ENCODE measurements around the gene GSC2. TPM values are rescaled to one million over a fixed set of nuclear protein-coding genes. Genes with fewer than 3 reads are reported as not detected.

GSC2 gene
- total and polyA plus RNA-seq, 2 of the 8 experiments (the other 6 are each of a cell fraction or from before 2014, with no cell fraction given), result 0.17 to 0.48 TPM

DNA sequence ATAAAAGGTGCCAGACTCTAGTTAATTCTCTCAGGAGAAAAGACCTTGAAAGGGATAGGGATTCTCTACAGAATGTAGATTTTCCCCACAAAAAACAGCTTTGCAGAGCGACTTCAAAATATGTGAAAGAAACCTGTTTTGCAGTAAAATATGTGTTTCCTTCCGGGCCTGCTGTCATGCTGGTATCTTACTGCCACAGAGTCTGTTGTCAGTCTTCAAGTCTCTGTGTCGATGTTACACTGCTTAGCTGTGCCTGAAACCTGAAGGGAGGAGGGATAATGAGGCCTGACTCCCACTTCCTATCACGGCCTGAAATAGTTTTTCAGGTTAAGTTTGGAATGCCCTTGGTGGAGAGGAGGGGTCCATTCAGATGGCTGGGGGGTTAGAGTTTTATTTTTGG lies 26.2 kb downstream of the GSC2 start:
- H3K14ac ChIP-seq (ENCODE audit: insufficient read length), result no peak overlapping the region
- no peak overlapping the region for H2BK15ac ChIP-seq (ENCODE audit: low read length)
- H4K20me1 ChIP-seq (replicated peaks in 1 of 2; ENCODE audit: control insufficient read depth in 1 of 2, insufficient read depth in 2 of 2, low read length in 2 of 2), result peaks cover 9 to 19% of the 10 kb centered on the region in 2 experiments
- H4K5ac ChIP-seq (ENCODE audit: insufficient read length, low read depth, low read length), result no peak overlapping the region
- H2AK5ac ChIP-seq (ENCODE audit: low read depth, low read length), result no peak overlapping the region
- no peak overlapping the region for H3K18ac ChIP-seq (ENCODE audit: extremely low read depth, low read length)
- no peak overlapping the region for H2BK120ac ChIP-seq (replicated peaks; ENCODE audit: low read depth, low read length)
- H3K4ac ChIP-seq (replicated peaks; ENCODE audit: insufficient read length, low read depth, low read length), result no peak overlapping the region
- H4K8ac ChIP-seq (ENCODE audit: extremely low read depth, insufficient read depth, low read length), result no peak overlapping the region
- peaks cover 17% of the 10 kb centered on the region for H3K79me1 ChIP-seq (ENCODE audit: low read depth, low read length)
- peaks cover 0 to 9% (median 6%) of the 10 kb centered on the region in 4 experiments; a peak in 5 of 7 replicates for H3K4me1 ChIP-seq (replicated peaks in 1 of 4; ENCODE audit: control insufficient read depth in 3 of 4, insufficient read depth in 4 of 4, low read length in 3 of 4)
- no peak overlapping the region for H4K91ac ChIP-seq (replicated peaks; ENCODE audit: insufficient read length, low read length)
- H2AFZ ChIP-seq (ENCODE audit: low read length), result no peak overlapping the region
- no peak for DNase-seq (ENCODE audit: low read depth in 1 of 2, low spot score in 2 of 2)
- WGBS, 2 experiments (ENCODE audit: extremely low coverage in 1 of 2, insufficient coverage in 1 of 2, insufficient read length in 1 of 2, insufficient replicate concordance in 2 of 2, low coverage in 1 of 2, low lambda C conversion rate in 2 of 2, missing lambda C conversion rate in 1 of 2), result 91% methylated on average over 4 of the region's 4 CpGs; no CpG with 5 or more reads in 1 of the 2 experiments
- H2BK20ac ChIP-seq (ENCODE audit: low read length), result no peak overlapping the region
- H2BK12ac ChIP-seq (ENCODE audit: low read depth, low read length), result no peak overlapping the region
- peaks cover 9% of the 10 kb centered on the region for H3K23me2 ChIP-seq (ENCODE audit: low read depth, low read length)
- H3K23ac ChIP-seq (ENCODE audit: insufficient read length), result no peak overlapping the region
- H3K56ac ChIP-seq (replicated peaks; ENCODE audit: insufficient read length, low read depth, low read length), result no peak overlapping the region
- H3K9me3 ChIP-seq (ENCODE audit: insufficient read depth in 2 of 2, low read depth in 1 of 2, low read length in 1 of 2), result no peaks in the 10 kb centered on the region
- no peak for FAIRE-seq
- no peak overlapping the region for H3K9ac ChIP-seq (replicated peaks in 1 of 4; ENCODE audit: extremely low read depth in 1 of 4, low read depth in 3 of 4, low read length in 3 of 4)
- ChIA-PET POLR2A (ENCODE audit: partially characterized antibody) (interaction anchor here (1.0 to 2.5 kb wide), 2 partner anchors 9 to 16 kb away, joined by 3 to 15 read pairs; no protein-coding TSS in a partner anchor), CTCF (ENCODE audit: partially characterized antibody) (interaction anchor here (0.6 kb wide), 1 partner anchor 225 kb away, joined by 3 read pairs; no protein-coding TSS in a partner anchor)
- peaks cover 3 to 28% of the 10 kb centered on the region in 2 experiments for H3K79me2 ChIP-seq (ENCODE audit: control insufficient read depth in 1 of 2, insufficient read depth in 2 of 2, low read length in 2 of 2)
- H3K4me3 ChIP-seq (ENCODE audit: extremely low read depth in 1 of 4, insufficient read depth in 2 of 4, low read depth in 3 of 4, low read length in 4 of 4), result no peak overlapping the region
- no peak overlapping the region; a peak in 1 of 4 replicates for H3K4me2 ChIP-seq (ENCODE audit: insufficient read depth in 1 of 2, low read depth in 2 of 2, low read length in 2 of 2)
- no peaks in the 10 kb centered on the region for H3K27me3 ChIP-seq (replicated peaks in 1 of 4; ENCODE audit: control insufficient read depth in 3 of 4, extremely low read depth in 1 of 4, insufficient read depth in 3 of 4, low read length in 3 of 4)
- H3K27ac ChIP-seq (ENCODE audit: low read depth, low read length), result no peak overlapping the region
- no peak overlapping the region for H2BK5ac ChIP-seq (ENCODE audit: low read depth, low read length)
- H3K36me3 ChIP-seq (ENCODE audit: control insufficient read depth in 2 of 4, insufficient read depth in 4 of 4, low read length in 3 of 4), result no peaks in the 10 kb centered on the region; a peak in 1 of 8 replicates
- no peak for TF ChIP-seq EP300 (IDR thresholded peaks at IDR 0.05; ENCODE audit: borderline replicate concordance in 1 of 2, low read depth in 2 of 2, low read length in 2 of 2)
- TF ChIP-seq, protein P1, sequence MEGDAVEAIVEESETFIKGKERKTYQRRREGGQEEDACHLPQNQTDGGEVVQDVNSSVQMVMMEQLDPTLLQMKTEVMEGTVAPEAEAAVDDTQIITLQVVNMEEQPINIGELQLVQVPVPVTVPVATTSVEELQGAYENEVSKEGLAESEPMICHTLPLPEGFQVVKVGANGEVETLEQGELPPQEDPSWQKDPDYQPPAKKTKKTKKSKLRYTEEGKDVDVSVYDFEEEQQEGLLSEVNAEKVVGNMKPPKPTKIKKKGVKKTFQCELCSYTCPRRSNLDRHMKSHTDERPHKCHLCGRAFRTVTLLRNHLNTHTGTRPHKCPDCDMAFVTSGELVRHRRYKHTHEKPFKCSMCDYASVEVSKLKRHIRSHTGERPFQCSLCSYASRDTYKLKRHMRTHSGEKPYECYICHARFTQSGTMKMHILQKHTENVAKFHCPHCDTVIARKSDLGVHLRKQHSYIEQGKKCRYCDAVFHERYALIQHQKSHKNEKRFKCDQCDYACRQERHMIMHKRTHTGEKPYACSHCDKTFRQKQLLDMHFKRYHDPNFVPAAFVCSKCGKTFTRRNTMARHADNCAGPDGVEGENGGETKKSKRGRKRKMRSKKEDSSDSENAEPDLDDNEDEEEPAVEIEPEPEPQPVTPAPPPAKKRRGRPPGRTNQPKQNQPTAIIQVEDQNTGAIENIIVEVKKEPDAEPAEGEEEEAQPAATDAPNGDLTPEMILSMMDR (IDR thresholded peaks at IDR 0.05; ENCODE audit: control extremely low read depth in 1 of 3, insufficient read depth in 1 of 3, low read depth in 1 of 3, low read length in 3 of 3), result no peak
- TF ChIP-seq POLR2AphosphoS5 (IDR thresholded peaks at IDR 0.05; ENCODE audit: low read depth, low read length), result no peak

Measured in H1 (cell line).